Measurements from ENCODE around the gene WNT7A.
"Not testable (repeated sequence)": the region's sequence is repeated elsewhere in the genome, so short reads cannot be mapped to it uniquely, and the experiment has no call there.

WNT7A gene

DNA sequence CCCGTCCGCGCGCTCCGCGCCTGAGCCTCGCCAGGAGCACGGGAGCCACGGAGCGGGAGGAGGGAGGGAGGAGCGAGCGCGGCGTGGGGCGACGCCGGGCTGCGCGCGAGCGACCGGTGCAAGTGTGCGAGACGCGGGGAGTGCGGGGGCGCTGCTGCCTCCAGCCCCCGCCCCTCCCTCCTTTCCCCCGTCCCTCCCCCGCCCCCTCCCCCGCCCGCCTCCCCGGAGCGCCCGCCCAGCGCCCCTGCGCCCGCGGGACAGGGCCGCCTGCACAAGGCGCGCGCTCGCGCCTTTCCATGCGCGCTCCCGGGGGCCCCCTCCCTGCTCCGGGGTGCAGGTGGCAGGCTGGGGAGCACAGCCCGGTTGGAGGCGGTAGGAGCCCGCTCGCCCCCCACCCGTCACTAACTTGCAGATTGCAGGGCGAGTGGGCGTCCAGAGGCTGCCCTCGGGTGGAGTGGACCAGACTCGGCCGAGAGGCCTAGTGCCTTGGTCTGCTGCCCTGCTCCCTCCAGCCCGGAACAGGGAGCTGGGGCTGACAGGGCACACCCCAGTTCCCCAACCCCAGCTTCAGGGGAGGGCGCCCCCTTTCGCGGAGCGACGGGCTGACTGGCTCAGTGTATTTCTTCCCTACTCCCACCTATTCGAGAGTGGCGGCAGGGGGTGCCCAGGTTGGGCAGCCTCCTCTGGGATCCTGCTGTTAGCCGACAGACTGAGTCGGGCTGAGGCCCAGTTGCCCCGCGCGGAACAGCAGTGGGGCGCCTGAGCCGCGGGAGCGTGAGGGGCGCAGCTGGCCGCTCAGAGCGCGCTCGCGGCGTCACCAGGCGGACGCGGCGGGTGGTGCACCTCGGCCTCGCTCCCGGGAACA, at the start of gene WNT7A:
WNT7A (minus strand) TSS at position 126 of the 865 bp plus-strand sequence. CDS start 255 bp downstream, outside the sequence.
- DNase-seq, result no peak

DNA sequence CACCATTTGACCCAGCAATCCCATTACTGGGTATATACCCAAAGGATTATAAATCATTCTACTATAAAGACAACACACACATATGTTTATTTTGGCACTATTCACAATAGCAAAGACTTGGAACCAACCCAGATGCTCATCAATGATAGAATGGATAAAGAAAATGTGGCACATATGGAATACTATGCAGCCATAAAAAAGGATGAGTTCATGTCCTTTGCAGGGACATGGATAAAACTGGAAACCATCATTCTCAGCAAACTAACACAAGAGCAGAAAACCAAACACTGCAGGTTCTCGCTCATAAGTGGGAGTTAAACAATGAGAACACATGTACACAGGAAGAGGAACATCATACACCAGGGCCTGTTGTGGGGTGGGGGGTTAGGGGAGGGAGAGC, 48.9 kb upstream of the WNT7A start:
- not testable (repeated sequence) for DNase-seq

DNA sequence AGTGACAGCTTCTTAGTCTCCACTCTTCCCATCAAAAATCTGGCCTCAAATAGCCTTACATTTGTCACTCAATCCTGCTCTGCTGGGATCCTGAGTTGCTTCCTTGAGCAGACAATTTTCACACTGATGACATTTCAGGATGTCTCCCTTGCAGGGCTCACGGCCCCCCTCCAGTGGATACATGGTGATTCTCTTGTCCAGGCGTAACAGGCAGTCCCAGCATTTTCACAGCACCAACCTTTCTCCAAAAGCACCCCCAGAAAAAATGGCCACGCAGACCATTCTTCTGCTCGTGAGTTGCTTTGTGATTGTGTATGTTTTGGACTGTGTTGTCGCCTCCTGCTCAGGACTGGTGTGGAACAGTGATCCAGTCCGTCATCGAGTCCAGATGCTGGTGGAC, 47.4 kb upstream of the WNT7A start:
- no peak for DNase-seq

DNA sequence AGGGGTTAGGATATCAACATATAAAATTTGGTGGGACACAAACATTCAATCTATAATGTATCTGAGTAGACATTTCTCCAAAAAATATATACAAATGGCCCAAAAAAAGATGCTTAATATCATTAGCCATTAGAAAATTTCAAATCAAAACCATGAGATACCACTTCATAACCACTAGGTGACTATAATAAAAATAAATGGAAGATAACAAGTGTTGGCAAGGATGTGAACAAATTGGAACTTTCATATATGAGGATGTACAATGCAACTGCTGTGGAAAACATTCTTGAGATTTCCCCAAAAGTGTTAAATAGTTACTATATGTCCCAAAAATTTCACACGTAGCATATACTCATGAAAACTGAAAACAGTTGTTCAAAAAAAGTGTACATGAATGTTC, 36.5 kb upstream of the WNT7A start:
- DNase-seq, result no peak

DNA sequence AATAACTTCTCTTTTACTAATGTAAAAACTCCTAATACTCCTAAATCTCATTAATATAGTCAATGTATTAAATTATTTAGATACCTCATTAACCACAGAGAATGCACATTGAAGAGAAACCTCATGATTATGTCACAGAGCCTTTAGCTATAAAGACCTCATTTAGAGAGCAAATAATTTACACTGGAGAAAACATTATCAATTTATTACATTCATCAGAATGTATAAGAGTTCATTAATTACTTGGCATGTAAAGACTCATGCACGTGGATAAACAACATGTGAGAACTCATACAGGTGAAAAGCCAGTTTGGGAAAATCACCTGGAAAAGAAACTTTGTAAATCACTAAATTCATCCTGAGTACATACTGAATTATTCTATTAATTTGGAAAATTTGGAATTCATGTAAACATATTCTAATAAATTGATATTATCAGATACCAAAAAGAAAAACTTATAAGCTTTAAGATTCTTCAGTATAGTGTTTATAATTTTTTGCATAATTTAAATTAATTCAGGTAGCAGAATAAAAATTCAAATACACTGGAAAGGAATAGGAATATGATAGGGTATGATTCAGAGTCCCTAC, 22.9 kb upstream of the WNT7A start:
- no peak for DNase-seq

DNA sequence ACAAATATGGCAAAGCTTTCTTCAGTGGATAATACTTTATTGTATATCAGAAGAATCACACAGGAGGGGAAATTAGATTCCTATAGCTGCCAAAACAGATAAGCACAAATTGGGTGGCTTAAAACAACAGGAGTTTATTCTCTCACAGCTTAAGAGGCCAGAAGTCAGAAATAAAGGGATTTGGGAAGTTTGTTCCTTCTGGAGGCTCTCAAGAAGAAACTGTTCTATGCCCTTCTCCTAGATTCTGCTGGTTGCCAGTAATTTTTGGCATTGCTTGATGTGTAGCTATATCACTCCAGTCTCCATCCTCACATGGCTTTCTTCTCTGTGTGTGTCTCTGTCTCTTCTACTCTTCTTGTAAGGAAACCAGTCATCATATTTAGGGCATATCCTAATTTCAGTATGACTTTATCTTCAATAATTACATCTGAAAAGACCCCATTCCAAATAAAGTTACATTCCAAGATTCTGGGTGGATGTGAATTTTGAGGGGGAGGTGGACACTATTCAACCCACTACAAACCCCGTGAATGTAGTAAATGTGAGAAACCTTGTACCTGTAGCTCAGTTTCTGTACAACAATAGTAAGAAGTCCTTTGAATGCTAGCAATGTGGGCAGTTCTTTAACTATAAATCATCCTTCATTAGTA, 22.2 kb upstream of the WNT7A start:
- no peak for DNase-seq

DNA sequence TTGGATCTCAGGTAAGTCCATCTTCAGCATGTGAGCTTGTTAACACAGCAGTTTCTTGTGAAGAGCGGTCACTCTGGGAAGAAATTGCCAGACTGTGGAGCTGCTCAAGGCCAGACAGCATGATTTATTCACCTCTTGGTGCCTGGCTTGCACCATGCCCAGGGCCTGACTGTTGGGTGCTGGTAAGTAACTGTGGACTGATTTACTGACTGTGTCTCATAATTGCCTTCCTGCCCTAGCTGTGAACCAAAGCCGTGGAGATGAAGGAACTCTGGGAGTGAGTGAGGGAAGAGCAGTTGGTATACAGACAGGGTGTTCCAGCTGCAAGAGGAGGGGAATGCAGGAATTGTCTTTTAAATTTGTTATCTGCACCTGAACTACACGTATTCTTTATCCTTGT, 18.5 kb upstream of the WNT7A start:
- DNase-seq, result no peak

DNA sequence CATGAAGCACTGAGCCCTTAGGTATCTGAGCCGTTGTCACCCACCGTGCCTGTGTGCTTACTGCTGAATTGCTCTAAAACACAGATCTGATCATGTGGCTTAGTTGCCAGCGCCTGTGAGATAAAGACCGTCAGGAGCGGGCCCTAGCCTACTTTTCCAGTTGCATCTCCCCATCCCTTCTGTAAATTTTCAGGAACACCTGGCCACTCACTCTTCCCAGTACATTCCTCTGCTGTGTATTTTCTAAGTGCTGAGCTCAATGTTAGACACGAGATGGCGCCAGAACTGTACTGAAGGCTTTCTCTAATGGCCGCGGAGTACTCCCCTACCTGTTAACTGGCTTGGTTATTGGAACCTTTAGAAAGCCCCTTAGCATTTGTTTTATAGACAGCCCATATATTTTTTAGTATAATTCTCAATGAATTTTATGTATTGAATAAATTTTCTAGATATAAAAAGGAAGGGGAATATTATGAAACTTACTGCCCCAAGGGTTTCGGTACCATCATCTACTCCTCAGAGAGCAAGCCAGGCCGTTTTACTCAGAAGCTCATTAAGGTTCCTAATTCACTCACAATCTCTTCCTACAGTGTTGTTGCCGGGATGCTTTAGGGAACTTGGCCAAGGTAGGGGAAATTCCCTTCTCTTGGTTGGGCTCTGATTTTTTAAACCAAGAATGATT, 16.7 kb upstream of the WNT7A start:
- DNase-seq, result no peak

DNA sequence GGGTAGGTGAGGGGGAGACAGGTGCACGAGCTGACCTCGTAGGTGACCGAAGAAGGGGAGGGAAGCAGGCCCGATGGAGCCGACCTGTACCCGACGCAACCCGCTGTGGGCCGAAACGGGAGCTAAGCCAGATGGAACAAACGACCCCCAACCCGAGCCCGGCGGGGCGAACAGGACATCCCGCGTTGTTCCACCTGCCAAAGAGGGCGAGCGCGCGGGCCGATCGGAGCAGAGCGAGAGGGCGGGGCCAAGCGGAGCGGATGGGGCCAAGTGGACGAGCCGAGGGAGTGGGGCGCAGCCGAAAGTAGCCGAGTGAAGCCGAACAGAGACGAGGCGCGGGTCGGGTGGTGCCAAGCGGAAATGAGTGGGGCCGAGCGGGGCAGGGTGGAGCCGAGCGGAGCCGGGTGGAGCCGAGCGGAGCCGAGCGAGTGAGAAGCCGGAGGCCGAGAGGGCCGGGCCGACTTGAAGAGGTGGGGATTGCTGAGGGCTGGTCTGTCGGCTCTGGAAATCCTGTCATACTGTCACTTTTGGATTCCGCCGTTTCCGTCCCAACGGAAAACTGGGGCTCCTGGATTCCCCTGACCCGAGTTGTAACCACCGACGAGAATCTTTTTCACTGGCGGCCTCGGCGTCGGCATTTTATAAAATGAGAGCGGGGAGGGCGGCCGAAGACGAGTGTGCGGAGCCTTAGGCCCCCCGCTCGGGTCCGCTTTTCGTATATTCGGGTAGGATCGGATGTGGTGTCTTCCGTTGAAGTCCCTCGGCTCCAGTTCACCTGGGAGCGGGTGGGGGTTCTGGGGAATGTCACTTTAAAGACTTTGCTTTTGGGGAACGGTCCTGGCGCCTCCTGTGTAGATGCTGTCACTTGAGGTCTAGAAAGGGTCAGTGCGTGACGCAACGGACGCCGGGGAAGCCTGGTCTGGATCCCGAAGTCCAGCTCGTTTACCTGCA, 15.6 kb upstream of the WNT7A start:
- DNase-seq, result no peak

DNA sequence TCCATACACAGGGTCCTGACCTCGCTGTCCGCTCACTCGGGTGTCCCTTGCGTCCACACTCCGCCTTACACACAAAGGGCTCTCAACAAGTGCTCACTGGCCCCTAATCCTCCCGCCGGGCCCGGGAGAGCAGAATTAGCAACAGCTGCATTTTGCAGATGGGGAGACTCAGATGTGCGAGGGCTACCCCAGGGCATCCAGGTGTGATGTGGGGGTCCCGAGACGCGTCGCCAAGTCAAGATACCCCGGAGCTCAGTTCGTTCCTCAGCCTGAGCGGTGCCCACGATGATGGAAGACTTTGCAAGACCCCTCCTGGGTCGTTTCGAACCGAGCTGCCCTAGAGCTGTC, 14.9 kb upstream of the WNT7A start:
- DNase-seq, result no peak

DNA sequence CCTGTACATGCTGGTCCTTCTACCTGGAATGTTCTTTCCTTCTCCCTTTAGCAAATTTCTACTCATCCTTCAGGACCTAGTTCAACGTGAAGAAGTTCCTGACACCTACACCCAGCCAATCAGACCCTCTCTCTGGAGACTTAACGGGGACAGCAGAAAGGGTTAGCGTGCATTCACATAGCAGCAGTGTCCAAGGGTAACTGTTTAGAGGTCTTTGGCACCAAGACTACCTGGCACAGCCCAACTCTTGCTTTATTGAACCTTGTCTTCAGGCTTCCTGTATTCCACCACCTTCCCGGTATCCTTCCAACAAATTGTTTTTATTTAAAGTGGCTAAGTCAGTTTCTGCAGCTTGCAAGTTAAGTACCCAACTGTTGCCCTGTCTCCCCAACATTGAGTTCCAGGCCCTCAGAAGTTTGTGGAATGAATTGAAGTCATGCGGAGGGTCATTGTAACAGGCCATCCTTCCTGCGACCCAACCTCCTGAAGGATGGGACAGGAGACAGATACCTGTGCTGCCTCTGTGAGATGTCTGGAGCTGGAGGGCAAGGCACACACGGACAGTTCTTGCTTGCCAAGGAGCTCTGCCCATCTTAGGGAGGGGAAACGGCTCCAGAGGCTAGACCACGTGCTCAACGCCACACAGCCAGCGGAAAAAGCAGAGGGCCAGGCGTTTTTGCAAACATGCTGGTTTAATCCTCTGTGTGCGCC, 14.4 kb upstream of the WNT7A start:
- DNase-seq, result no peak

DNA sequence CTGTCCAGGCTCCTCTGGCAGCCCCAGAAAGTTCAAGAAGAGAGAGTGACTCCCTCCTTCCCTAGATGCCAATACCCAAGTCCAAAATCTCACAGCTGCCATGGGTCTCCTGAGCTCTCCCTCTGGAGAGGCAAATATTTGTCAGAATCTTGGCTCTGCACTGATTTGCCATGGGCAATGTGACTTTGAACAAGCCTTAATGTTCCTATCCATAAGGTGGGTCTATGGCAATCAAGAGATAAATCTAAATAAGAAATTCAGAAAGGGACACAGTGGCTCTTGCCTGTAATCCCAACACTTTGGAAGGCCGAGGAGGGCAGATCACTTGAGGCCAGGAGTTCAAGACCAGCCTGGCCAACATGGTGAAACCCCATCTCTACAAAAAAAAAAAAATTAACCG, 12.4 kb upstream of the WNT7A start:
- no peak for DNase-seq

DNA sequence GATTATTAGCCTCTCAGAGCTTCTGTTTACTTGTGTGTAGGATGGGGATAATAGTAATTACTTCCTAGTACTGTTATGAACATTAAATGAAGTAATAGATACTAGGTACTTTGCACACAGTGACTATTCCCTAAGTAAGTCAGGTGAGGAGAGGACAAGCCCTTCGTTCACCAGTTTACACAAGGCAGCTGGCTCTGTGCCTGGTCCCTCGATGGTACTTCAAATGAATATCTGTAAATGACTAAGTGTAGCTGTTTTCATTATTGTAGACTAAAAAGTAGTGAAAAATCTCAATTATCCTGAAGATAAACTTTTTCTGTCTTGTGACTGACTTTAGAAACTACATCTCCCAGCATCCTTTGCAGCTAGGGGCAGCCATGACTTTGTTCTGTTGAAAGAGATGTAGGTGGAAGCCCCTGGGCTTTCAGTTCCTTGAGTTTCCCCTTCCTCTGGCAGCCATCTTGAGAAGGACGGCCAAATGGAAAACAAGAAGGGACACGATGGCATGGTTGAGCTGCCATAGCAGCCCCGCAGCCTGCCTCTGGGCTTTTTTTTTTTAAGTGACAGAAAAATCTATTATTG, 11.7 kb upstream of the WNT7A start:
- DNase-seq, result no peak

DNA sequence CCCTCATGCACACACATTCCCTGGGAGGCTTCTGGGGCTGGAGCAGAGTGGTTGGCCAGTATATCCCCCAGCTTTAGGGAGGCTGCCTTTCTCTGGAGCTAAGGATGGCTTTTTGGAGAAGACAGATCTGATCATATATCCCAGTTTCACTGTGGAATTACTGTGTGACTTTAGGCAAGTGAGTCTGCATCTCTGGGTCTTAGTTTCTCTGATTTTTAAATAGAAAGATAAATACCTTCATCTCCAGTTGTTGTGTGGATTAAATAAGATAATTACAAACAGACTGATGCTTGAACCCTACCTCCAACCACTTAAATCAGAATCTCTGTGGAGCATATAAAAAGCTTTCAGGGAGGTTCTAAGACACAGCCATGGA, 11.1 kb upstream of the WNT7A start:
- DNase-seq, result no peak

DNA sequence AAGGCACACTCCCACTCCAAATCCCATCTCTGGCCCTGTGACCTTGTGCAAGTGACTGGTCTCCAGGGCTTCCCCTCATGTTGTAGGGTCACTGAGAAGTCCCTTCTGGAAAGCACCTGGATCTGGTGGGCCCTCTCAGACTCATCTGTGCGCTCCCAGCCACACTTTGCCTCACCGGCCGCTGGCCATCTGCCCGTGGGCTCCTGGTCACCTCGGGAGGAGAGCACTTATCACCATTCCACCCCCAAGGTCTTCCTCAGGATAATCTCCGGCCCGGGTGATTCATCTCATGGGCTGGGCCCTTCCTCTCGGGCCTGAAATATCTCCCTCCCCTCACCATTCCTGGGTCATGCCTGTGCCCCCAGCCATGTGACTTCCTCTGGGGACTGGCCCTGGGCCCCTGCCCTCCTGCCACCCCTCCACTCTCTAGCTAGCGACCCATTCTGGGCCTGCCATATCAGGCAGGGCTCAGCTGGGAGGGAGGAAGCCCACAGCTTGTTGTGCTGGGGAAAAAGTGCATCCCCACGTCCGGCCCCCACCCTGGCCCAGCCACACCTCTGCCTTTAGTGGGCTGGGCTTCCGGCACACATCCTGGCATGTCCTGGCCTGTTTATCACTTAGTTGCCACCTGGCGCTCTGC, 10.6 kb upstream of the WNT7A start:
- DNase-seq, result no peak

DNA sequence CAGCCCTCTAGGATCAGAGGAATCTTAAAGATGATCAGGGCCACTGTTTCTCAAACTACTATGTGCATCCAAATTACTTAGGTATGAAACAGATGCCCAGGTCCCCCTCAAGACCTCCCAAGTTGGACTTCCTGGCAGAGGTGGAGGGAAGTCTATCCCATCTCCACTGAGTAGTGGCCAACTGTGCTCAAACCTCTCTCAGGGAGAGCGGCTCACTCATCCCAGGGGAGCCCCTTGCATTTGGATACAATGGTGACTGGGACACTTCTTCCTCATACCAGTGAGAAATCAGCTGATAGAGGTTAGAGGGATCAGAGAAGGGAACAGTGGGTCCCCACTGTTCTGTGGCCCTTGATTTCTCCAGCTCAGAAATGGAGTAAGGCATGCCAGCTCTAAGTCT, 8.7 kb upstream of the WNT7A start:
- DNase-seq, result no peak

DNA sequence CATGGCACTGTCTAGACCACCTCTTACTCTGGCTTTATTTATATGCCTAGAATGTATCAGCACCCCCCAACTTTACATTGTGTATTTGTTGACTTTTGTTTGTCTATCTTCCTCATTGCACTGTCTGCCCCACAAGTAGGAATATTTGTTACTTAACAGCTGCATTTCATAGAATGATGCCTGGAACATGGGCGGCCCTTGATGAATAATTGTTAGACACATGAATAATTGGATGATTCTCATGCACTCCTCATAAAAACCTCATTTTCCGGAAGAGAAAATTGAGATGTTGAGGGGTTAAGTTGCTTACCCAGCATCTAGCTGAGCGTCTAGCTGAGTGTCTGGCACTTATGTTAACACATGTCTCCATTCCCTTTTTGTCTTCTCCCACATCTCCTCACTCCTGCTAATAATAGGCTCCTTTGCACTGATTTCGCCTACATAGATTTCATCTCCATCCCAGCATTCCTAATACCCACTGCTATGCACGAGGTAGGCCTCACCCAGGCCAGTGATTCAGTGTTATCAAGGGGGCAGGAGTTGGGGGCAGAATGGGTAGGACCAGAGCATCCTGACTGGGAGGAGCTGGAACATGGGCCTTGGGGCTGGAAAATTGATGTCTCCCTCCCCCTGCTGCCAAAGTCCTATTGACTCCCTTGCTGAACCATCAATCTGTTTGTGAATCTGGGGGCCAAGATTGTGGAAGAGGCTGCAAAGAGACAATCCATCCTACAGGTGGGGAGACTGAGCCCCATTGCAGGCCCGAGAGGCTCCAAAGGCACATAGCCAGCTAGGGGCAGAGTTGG, 7.8 kb upstream of the WNT7A start:
- no peak for DNase-seq

DNA sequence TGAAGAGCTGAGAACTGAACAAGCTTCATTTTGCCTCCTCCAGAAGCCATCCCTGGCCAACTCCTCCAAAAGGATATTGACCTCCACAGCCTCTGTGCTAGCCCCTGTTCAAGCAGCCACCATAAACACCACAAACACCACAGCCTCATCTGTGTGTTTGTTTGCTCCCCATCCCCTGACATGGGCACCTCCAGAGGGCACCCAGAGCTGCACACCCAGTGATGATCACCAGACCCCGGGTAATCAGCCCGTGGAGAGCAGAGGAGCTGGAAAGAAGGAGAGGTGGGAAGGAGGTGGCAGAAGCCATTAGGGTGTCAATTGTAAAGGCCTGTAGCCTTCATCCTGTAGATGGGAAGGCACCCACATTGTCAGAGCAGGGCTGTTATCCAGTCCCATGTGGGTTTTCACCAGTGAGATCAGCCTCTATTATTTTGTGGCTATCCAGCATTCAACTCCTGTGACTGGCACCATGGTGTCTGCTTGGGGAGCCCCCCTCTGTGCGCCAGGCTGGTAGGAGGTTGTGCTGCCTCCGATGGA, 6.8 kb upstream of the WNT7A start:
- DNase-seq, result no peak

DNA sequence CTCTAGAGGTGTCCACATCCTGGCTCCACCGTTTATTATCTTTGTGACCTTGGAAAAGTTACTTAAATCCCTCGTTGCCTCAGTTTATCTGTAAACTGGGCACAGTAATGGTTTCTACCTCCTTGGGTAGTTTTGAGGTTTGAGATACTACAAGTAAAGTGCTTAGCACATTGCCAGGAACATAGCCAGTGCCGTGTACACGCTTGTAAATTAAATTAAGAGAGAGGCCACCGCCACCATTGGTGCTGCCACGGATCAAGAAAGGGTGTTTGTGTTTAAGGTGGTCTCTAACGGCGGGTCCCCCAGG, 5.8 kb upstream of the WNT7A start:
- no peak for DNase-seq
